H1 (cell line): ENCODE results near the gene CCDC102A. TPM values are rescaled to one million over a fixed set of nuclear protein-coding genes. Genes with fewer than 3 reads are reported as not detected.

Experiments
- CTCF ChIA-PET: fragments of 300-600 bp; sonication (Branson Sonifier 250); formaldehyde crosslinking; loops from one replicate; lab custom pipeline; 2021; ENCODE audit not compliant: partially characterized antibody; lab: Charles Lee
- POLR2A ChIA-PET: fragments of 300-600 bp; sonication (Branson Sonifier 250); formaldehyde crosslinking; loops from one replicate; lab custom pipeline; 2021; ENCODE audit warnings: inconsistent platforms; ENCODE audit not compliant: partially characterized antibody; lab: Charles Lee
- DNase-seq, 2 experiments: peaks; one replicate each; pipeline versions ENCODE4 v3.0.0 to v3.0.0-alpha.2; 2010 to 2022; ENCODE audit warnings: low spot score in 2 of 2, low read depth in 1 of 2, mixed read lengths in 1 of 2
- FAIRE-seq: peaks from 2 replicates; lab custom pipeline; 2011; peaks lifted over from hg19 to GRCh38; lab: Jason Lieb, UNC
- H2AFZ ChIP-seq: 2 replicates; pipeline ENCODE4 v1.8.1; 2012; ENCODE audit warnings: low read length, inconsistent platforms
- H2AK5ac ChIP-seq: 2 replicates; pipeline ENCODE4 v1.6.1; 2013; ENCODE audit warnings: low read depth, low read length
- H2BK120ac ChIP-seq: replicated peaks from 2 replicates; pipeline ENCODE3; 2013; ENCODE audit warnings: low read depth, low read length, inconsistent platforms
- H2BK12ac ChIP-seq: 2 replicates; pipeline ENCODE4 v1.6.1; 2013; ENCODE audit warnings: low read depth, low read length
- H2BK15ac ChIP-seq: 2 replicates; pipeline ENCODE4 v1.6.1; 2013; ENCODE audit warnings: low read length
- H2BK20ac ChIP-seq: 2 replicates; pipeline ENCODE4 v1.6.1; 2013; ENCODE audit warnings: low read length
- H2BK5ac ChIP-seq: 2 replicates; pipeline ENCODE4 v1.6.1; 2013; ENCODE audit warnings: low read depth, low read length
- H3K14ac ChIP-seq: 2 replicates; pipeline ENCODE4 v1.6.1; 2013; ENCODE audit warnings: inconsistent platforms; ENCODE audit not compliant: insufficient read length
- H3K18ac ChIP-seq: 2 replicates; pipeline ENCODE4 v1.6.1; 2013; ENCODE audit warnings: low read length; ENCODE audit errors: extremely low read depth
- H3K23ac ChIP-seq: 2 replicates; pipeline ENCODE4 v1.6.1; 2013; ENCODE audit warnings: inconsistent platforms; ENCODE audit not compliant: insufficient read length
- H3K23me2 ChIP-seq: 2 replicates; pipeline ENCODE4 v1.6.1; 2013; ENCODE audit warnings: low read depth, low read length
- H3K27ac ChIP-seq: 2 replicates; pipeline ENCODE4 v1.6.1; 2011; ENCODE audit warnings: low read depth, low read length, inconsistent platforms
- H3K27me3 ChIP-seq, 4 experiments: replicated peaks in 1 of 4; 1 replicate in 1 of 4; 2 replicates in 3 of 4; pipeline versions ENCODE4 v1.6.1 to v1.8.1; 2011 to 2013; ENCODE audit warnings: low read length in 3 of 4, mild to moderate bottlenecking in 3 of 4, inconsistent platforms in 2 of 4, mixed read lengths in 2 of 4, moderate library complexity in 1 of 4; ENCODE audit not compliant: control insufficient read depth in 3 of 4, insufficient read depth in 3 of 4; ENCODE audit errors: extremely low read depth in 1 of 4
- H3K36me3 ChIP-seq, 4 experiments: 2 replicates each; pipeline versions ENCODE4 v1.6.1 to v1.8.1; 2011 to 2013; ENCODE audit warnings: mild to moderate bottlenecking in 4 of 4, low read length in 3 of 4, moderate library complexity in 2 of 4, control low read depth in 1 of 4, inconsistent platforms in 1 of 4; ENCODE audit not compliant: insufficient read depth in 4 of 4, control insufficient read depth in 2 of 4
- H3K4ac ChIP-seq: replicated peaks from 2 replicates; pipeline ENCODE3; 2013; ENCODE audit warnings: low read length, low read depth, mixed read lengths, inconsistent platforms; ENCODE audit not compliant: insufficient read length
- H3K4me1 ChIP-seq, 4 experiments: replicated peaks in 1 of 4; 1 replicate in 1 of 4; 2 replicates in 3 of 4; pipeline versions ENCODE4 v1.6.1 to v1.8.1; 2011 to 2013; ENCODE audit warnings: low read length in 3 of 4, inconsistent platforms in 2 of 4, mixed read lengths in 1 of 4; ENCODE audit not compliant: insufficient read depth in 4 of 4, control insufficient read depth in 3 of 4
- H3K4me2 ChIP-seq, 2 experiments: 2 replicates each; pipeline versions ENCODE4 v1.6.1 to v1.8.1; 2011 to 2013; ENCODE audit warnings: low read depth in 2 of 2, low read length in 2 of 2, control low read depth in 1 of 2, inconsistent platforms in 1 of 2, mild to moderate bottlenecking in 1 of 2; ENCODE audit not compliant: insufficient read depth in 1 of 2
- H3K4me3 ChIP-seq, 4 experiments: fragments of 200-600, 300-600 bp in 1 of 4; sonication (generic), shearing (Covaris generic), sonication (Bioruptor Twin) in 1 of 4; 2 replicates each; pipeline versions ENCODE4 v1.5.1 to v1.8.1; 2011 to 2016; ENCODE audit warnings: low read length in 4 of 4, low read depth in 3 of 4, control low read depth in 2 of 4, inconsistent platforms in 2 of 4, mild to moderate bottlenecking in 2 of 4, mixed read lengths in 1 of 4, moderate library complexity in 1 of 4; ENCODE audit not compliant: insufficient read depth in 2 of 4; ENCODE audit errors: extremely low read depth in 1 of 4
- H3K56ac ChIP-seq: replicated peaks from 2 replicates; pipeline ENCODE3; 2013; ENCODE audit warnings: low read depth, mild to moderate bottlenecking, mixed read lengths, low read length, inconsistent platforms; ENCODE audit not compliant: insufficient read length
- H3K79me1 ChIP-seq: 2 replicates; pipeline ENCODE4 v1.6.1; 2013; ENCODE audit warnings: low read depth, low read length, control low read depth
- H3K79me2 ChIP-seq, 2 experiments: 2 replicates each; pipeline versions ENCODE4 v1.6.1 to v1.8.1; 2012 to 2013; ENCODE audit warnings: low read length in 2 of 2, mild to moderate bottlenecking in 2 of 2, inconsistent platforms in 1 of 2; ENCODE audit not compliant: insufficient read depth in 2 of 2, control insufficient read depth in 1 of 2
- H3K9ac ChIP-seq, 4 experiments: replicated peaks in 1 of 4; 1 replicate in 1 of 4; 2 replicates in 3 of 4; pipeline versions ENCODE4 v1.6.1 to v1.8.1; 2011 to 2013; ENCODE audit warnings: low read depth in 3 of 4, low read length in 3 of 4, control low read depth in 2 of 4, mild to moderate bottlenecking in 2 of 4, moderate library complexity in 2 of 4, inconsistent platforms in 1 of 4; ENCODE audit errors: extremely low read depth in 1 of 4
- H3K9me3 ChIP-seq, 2 experiments: 2 replicates each; pipeline versions ENCODE4 v1.6.1 to v1.8.1; 2012 to 2013; ENCODE audit warnings: mild to moderate bottlenecking in 2 of 2, moderate library complexity in 2 of 2, control low read depth in 1 of 2, inconsistent platforms in 1 of 2, low read depth in 1 of 2, low read length in 1 of 2, mixed read lengths in 1 of 2; ENCODE audit not compliant: insufficient read depth in 2 of 2
- H4K20me1 ChIP-seq, 2 experiments: replicated peaks in 1 of 2; 2 replicates each; pipeline versions ENCODE3 to v1.8.1; 2011 to 2013; ENCODE audit warnings: inconsistent platforms in 2 of 2, low read length in 2 of 2, mild to moderate bottlenecking in 1 of 2; ENCODE audit not compliant: insufficient read depth in 2 of 2, control insufficient read depth in 1 of 2
- H4K5ac ChIP-seq: 2 replicates; pipeline ENCODE4 v1.6.1; 2013; ENCODE audit warnings: low read length, low read depth, mixed read lengths, inconsistent platforms; ENCODE audit not compliant: insufficient read length
- H4K8ac ChIP-seq: 2 replicates; pipeline ENCODE4 v1.8.0; 2013; ENCODE audit warnings: mild to moderate bottlenecking, moderate library complexity, low read length, inconsistent platforms; ENCODE audit not compliant: insufficient read depth; ENCODE audit errors: extremely low read depth
- H4K91ac ChIP-seq: replicated peaks from 2 replicates; pipeline ENCODE3; 2013; ENCODE audit warnings: low read length, mixed read lengths, inconsistent platforms; ENCODE audit not compliant: insufficient read length
- CHD1 ChIP-seq: IDR thresholded peaks from 2 replicates; pipeline ENCODE4 v1.6.1; 2012; ENCODE audit warnings: low read depth, low read length, improper control_type of control experiment
- EZH2 ChIP-seq: fragments of 200-600 bp; sonication (generic); IDR thresholded peaks from 2 replicates; pipeline ENCODE4 v1.7.1; 2012; ENCODE audit warnings: low read depth, mild to moderate bottlenecking, moderate library complexity, low read length, inconsistent platforms; ENCODE audit not compliant: severe bottlenecking
- SIX5 ChIP-seq: IDR thresholded peaks from 2 replicates; pipeline ENCODE4 v1.6.1; 2011; ENCODE audit warnings: mild to moderate bottlenecking, low read depth, low read length
- TBP ChIP-seq: IDR thresholded peaks from 2 replicates; pipeline ENCODE4 v1.6.1; 2011; ENCODE audit warnings: low read depth, low read length, improper control_type of control experiment
- TEAD4 ChIP-seq: IDR thresholded peaks from 2 replicates; pipeline ENCODE4 v1.6.1; 2012; ENCODE audit warnings: low read depth, low read length, inconsistent platforms, mixed read lengths
- WGBS, 2 experiments: shearing (Covaris generic) in 1 of 2; methylation state at CpG; one replicate each; pipeline versions ENCODE4 v1.1.6 to v1.1.7; 2013 to 2015; ENCODE audit warnings: low lambda C conversion rate in 2 of 2, mixed read lengths in 2 of 2, inconsistent platforms in 1 of 2, low coverage in 1 of 2, missing lambda C conversion rate in 1 of 2; ENCODE audit not compliant: insufficient replicate concordance in 2 of 2, insufficient coverage in 1 of 2, insufficient read length in 1 of 2; ENCODE audit errors: extremely low coverage in 1 of 2, missing lambda C conversion rate in 1 of 2; 5-methylcytosine and 5-hydroxymethylcytosine counted together
- polyA plus RNA-seq, 7 experiments: library from polyadenylated mRNA; depleted of rRNA in 3 of 7; stranded (reverse) in 5 of 7; unstranded in 2 of 7; fragments of >200 nt in 5 of 7; fragments of 200-250 nt in 2 of 7; gene quantifications; 1 replicate in 5 of 7; 2 replicates in 1 of 7; 4 replicates in 1 of 7; pipeline versions ENCODE4 v1.2.1 to v1.2.3, GENCODE V29; 2011 to 2013; ENCODE audit warnings: missing spikeins in 2 of 7, mixed read lengths in 2 of 7
- total RNA-seq: library from RNA; stranded (reverse); fragmentation: NEBNext Ultra II Directional; extraction: Animal tissue kit (Norgen Biotek cat#: 25700); gene quantifications from 2 replicates; pipeline ENCODE4 v1.2.1, GENCODE V29; 2021

The CCDC102A gene
- total and polyA plus RNA-seq, 2 of the 8 experiments (the other 6 are each of a cell fraction or from before 2014, with no cell fraction given), result 4.0 to 7.5 TPM

GRCh38 chr16:57525761-57526160 lies 10.6 kb downstream of the CCDC102A start:
- no peak overlapping the region for H3K18ac ChIP-seq
- H4K8ac ChIP-seq, result no peak overlapping the region
- ChIA-PET CTCF (interaction anchor here (0.6 to 13.9 kb wide), 15 partner anchors 9 to 426 kb away, joined by 3 to 210 read pairs (median 4); partner anchors contain the start of genes ADGRG5 and DOK4), POLR2A (interaction anchor here (0.8 to 9.1 kb wide), 6 partner anchors 8 to 225 kb away, joined by 3 to 67 read pairs (median 4); partner anchors contain the start of gene CCDC102A)
- no peak overlapping the region for H3K4me2 ChIP-seq
- H3K4me3 ChIP-seq, result no peak overlapping the region
- H2BK12ac ChIP-seq, result no peak overlapping the region; the same call in 1 of the 2 replicates
- peaks cover 0 to 2% of the 10 kb centered on the region in 2 experiments; a peak in 1 of 4 replicates for H3K79me2 ChIP-seq
- no peak overlapping the region for H2BK15ac ChIP-seq
- H2AK5ac ChIP-seq, result no peak overlapping the region
- H4K5ac ChIP-seq, result no peak overlapping the region
- no peaks in the 10 kb centered on the region for H3K36me3 ChIP-seq
- H3K4me1 ChIP-seq, result peaks cover 0 to 19% (median 11%) of the 10 kb centered on the region in 4 experiments; a peak in 6 of 7 replicates
- H2BK5ac ChIP-seq, result no peak overlapping the region
- H3K4ac ChIP-seq, result no peak overlapping the region
- H3K56ac ChIP-seq, result no peak overlapping the region
- DNase-seq (no peak), FAIRE-seq (no peak)
- no peak overlapping the region for H2BK120ac ChIP-seq
- H3K14ac ChIP-seq, result no peak overlapping the region
- no peak overlapping the region for H2BK20ac ChIP-seq
- H3K9ac ChIP-seq, result no peak overlapping the region
- 82% methylated on average over 18 of the region's 18 CpGs; no CpG with 5 or more reads in 1 of the 2 experiments for WGBS, 2 experiments
- TF ChIP-seq TEAD4 (no peak), TBP (no peak), EZH2 (no peak), CHD1 (no peak), SIX5 (no peak)
- H3K9me3 ChIP-seq, result no peaks in the 10 kb centered on the region
- H3K23ac ChIP-seq, result no peak overlapping the region
- H4K91ac ChIP-seq, result no peak overlapping the region
- peaks cover 0 to 15% (median 4%) of the 10 kb centered on the region in 4 experiments; a peak in 4 of 7 replicates for H3K27me3 ChIP-seq
- H3K27ac ChIP-seq, result no peak overlapping the region
- H3K23me2 ChIP-seq, result peaks cover 5% of the 10 kb centered on the region; the same call in 1 of the 2 replicates
- H3K79me1 ChIP-seq, result no peaks in the 10 kb centered on the region
- H4K20me1 ChIP-seq, result peaks cover 3 to 6% of the 10 kb centered on the region in 2 experiments
- no peak overlapping the region for H2AFZ ChIP-seq
